Activated CD4-positive, alpha-beta T cell treated with anti-CD3 and anti-CD28 coated beads, Interleukin-2, amount 50 U/mL, for 24 hours (primary cell): ENCODE results near the gene MFSD2B.

Experiments used
- DNase-seq, 2 donors: peaks; one replicate each; pipeline ENCODE4 v3.0.0-alpha.2; 2020; ENCODE audit warnings: low read depth in 1 of 2, low spot score in 1 of 2

MFSD2B gene

GRCh38 chr2:24050041-24050979 lies 40.4 kb downstream of the MFSD2B start:
- no peak for DNase-seq

GRCh38 chr2:24051833-24052232 lies 41.9 kb downstream of the MFSD2B start:
- no peak for DNase-seq

GRCh38 chr2:24052951-24053350 lies 43.1 kb downstream of the MFSD2B start:
- DNase-seq = no peak

- no peak for DNase-seq
Measured at GRCh38 chr2:24054366-24055010, 44.6 kb downstream of the MFSD2B start.

- DNase-seq = no peak
Measured at GRCh38 chr2:24055750-24056149, 45.9 kb downstream of the MFSD2B start.

- no peak for DNase-seq
Measured at GRCh38 chr2:24058564-24059271, 48.8 kb downstream of the MFSD2B start.

GRCh38 chr2:24065341-24065740 lies 55.5 kb downstream of the MFSD2B start:
- DNase-seq = no peak

- DNase-seq = no peak
Measured at GRCh38 chr2:24072259-24072658, 62.4 kb downstream of the MFSD2B start.

- no peak for DNase-seq
Measured at GRCh38 chr2:24073816-24074215, 63.9 kb downstream of the MFSD2B start.

GRCh38 chr2:24075259-24075658 lies 65.4 kb downstream of the MFSD2B start:
- DNase-seq = no peak
